HepG2 (cell line): ENCODE data around the gene LRRC3C. TPM values are rescaled to one million over a fixed set of nuclear protein-coding genes. Genes with fewer than 3 reads are reported as not detected.
"Not testable (repeated sequence)": the region's sequence is repeated elsewhere in the genome, so short reads cannot be mapped to it uniquely, and the experiment has no call there.

Source experiments
- GATAD1 ChIP-seq: IDR thresholded peaks from 2 replicates; pipeline ENCODE4 v1.6.1; 2016; ENCODE audit warnings: missing genetic modification reagents, missing compliant biosample characterization
- KAT8 ChIP-seq: IDR thresholded peaks from 2 replicates; pipeline ENCODE4 v1.6.1; 2016; ENCODE audit warnings: missing genetic modification reagents, missing compliant biosample characterization
- RARA ChIP-seq: IDR thresholded peaks from 2 replicates; pipeline ENCODE4 v1.6.1; 2016; ENCODE audit warnings: missing genetic modification reagents, missing compliant biosample characterization
- SIN3A ChIP-seq: IDR thresholded peaks from 2 replicates; pipeline ENCODE4 v1.6.1; 2011; ENCODE audit warnings: low read depth, mild to moderate bottlenecking, control low read depth, low read length, borderline replicate concordance
- SOX6 ChIP-seq, 2 experiments: fragments of 450-650 bp in 1 of 2; sonication (generic) in 1 of 2; formaldehyde crosslinking in 1 of 2; IDR thresholded peaks; 2 replicates each; pipeline versions ENCODE4 v1.4.0 to v1.6.1; 2017 to 2020; ENCODE audit warnings: antibody characterized with exemption in 1 of 2, mild to moderate bottlenecking in 1 of 2, missing genetic modification reagents in 1 of 2
- TARDBP ChIP-seq: sonication (generic); formaldehyde crosslinking; IDR thresholded peaks from 2 replicates; pipeline ENCODE4 v1.8.0; 2022; ENCODE audit warnings: mild to moderate bottlenecking, missing genetic modification reagents
- ZNF501 ChIP-seq: sonication (generic); formaldehyde crosslinking; IDR thresholded peaks from 2 replicates; pipeline ENCODE4 v1.5.1; 2020; ENCODE audit warnings: mild to moderate bottlenecking, moderate library complexity, missing genetic modification reagents
- ZNF556 ChIP-seq: sonication (generic); formaldehyde crosslinking; IDR thresholded peaks from 2 replicates; pipeline ENCODE4 v1.4.0; 2020; ENCODE audit warnings: mild to moderate bottlenecking, missing genetic modification reagents, borderline replicate concordance
- polyA plus RNA-seq, 8 experiments: library from polyadenylated mRNA; depleted of rRNA in 3 of 8; stranded (reverse) in 7 of 8; unstranded in 1 of 8; fragments of >200 nt; fragmentation: Illumina TruSeq in 4 of 8; extraction: Trizol in 4 of 8; gene quantifications; 2 replicates each; pipeline versions ENCODE4 v1.2.1 to v1.2.3, GENCODE V29; 2011 to 2016; ENCODE audit warnings: low read depth in 4 of 8, missing spikeins in 1 of 8, mixed read lengths in 1 of 8; ENCODE audit not compliant: insufficient read depth in 1 of 8
- total RNA-seq, 5 experiments: library from RNA; depleted of rRNA; stranded (reverse); fragments of >200 nt; fragmentation: Illumina TruSeq; extraction: Trizol; gene quantifications; 2 replicates each; pipeline ENCODE4 v1.2.3, GENCODE V29; 2016; ENCODE audit warnings: low read depth in 1 of 5
- TF ChIP-seq, protein P1 (sequence below): sonication (generic); formaldehyde crosslinking; IDR thresholded peaks from 2 replicates; pipeline ENCODE4 v1.8.0; 2022; ENCODE audit warnings: missing genetic modification reagents, mild to moderate bottlenecking, moderate library complexity, borderline replicate concordance
- TF ChIP-seq, protein P2 (sequence below), 2 experiments: sonication (generic) in 1 of 2; formaldehyde crosslinking in 1 of 2; IDR thresholded peaks; 2 replicates each; pipeline versions ENCODE4 v1.4.0 to v1.6.1; 2018 to 2020; ENCODE audit warnings: missing genetic modification reagents in 2 of 2, borderline replicate concordance in 1 of 2, low read depth in 1 of 2, mild to moderate bottlenecking in 1 of 2, missing biosample characterization in 1 of 2
- TF ChIP-seq, protein P3 (sequence below): sonication (generic); IDR thresholded peaks from 2 replicates; pipeline ENCODE4 v1.6.1; 2016; ENCODE audit warnings: low read depth, borderline replicate concordance
- TF ChIP-seq, protein P4 (sequence below): IDR thresholded peaks from 2 replicates; pipeline ENCODE4 v1.6.1; 2016; ENCODE audit warnings: low read depth

LRRC3C gene
- total and polyA plus RNA-seq, 2 of the 13 experiments (the other 11 are each of a cell fraction or from before 2014, with no cell fraction given) = 0.17 TPM; not detected in 1

DNA sequence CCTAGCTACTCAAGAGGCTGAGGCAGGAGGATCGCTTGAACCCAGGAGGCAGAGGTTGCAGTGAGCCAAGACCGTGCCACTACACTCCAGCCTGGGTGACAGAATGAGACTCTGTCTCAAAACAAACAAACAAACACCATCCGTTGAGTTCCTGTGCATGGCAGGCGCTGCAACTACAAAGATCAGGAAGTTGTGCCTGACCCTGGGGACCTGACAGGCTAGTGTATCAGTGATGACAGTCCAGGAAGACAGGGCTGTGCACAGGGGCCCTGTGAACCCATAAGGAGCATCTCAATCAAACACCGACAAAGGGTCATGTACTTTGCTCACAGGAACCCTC is 20.9 kb downstream of the LRRC3C start (continued):
- TF ChIP-seq, protein P1, sequence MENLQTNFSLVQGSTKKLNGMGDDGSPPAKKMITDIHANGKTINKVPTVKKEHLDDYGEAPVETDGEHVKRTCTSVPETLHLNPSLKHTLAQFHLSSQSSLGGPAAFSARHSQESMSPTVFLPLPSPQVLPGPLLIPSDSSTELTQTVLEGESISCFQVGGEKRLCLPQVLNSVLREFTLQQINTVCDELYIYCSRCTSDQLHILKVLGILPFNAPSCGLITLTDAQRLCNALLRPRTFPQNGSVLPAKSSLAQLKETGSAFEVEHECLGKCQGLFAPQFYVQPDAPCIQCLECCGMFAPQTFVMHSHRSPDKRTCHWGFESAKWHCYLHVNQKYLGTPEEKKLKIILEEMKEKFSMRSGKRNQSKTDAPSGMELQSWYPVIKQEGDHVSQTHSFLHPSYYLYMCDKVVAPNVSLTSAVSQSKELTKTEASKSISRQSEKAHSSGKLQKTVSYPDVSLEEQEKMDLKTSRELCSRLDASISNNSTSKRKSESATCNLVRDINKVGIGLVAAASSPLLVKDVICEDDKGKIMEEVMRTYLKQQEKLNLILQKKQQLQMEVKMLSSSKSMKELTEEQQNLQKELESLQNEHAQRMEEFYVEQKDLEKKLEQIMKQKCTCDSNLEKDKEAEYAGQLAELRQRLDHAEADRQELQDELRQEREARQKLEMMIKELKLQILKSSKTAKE (CRISPR knock-in tag) = 0 out of 2 replicates have a peak, but pooled peaks have one; percentile 55
- TF ChIP-seq, protein P2, sequence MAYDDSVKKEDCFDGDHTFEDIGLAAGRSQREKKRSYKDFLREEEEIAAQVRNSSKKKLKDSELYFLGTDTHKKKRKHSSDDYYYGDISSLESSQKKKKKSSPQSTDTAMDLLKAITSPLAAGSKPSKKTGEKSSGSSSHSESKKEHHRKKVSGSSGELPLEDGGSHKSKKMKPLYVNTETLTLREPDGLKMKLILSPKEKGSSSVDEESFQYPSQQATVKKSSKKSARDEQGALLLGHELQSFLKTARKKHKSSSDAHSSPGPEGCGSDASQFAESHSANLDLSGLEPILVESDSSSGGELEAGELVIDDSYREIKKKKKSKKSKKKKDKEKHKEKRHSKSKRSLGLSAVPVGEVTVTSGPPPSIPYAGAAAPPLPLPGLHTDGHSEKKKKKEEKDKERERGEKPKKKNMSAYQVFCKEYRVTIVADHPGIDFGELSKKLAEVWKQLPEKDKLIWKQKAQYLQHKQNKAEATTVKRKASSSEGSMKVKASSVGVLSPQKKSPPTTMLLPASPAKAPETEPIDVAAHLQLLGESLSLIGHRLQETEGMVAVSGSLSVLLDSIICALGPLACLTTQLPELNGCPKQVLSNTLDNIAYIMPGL (CRISPR knock-in tag; IDR thresholded peaks at IDR 0.05; ENCODE audit: borderline replicate concordance in 1 of 2, low read depth in 1 of 2) = peak in 1 of 2 experiments; percentile 65; a peak in 1 of 4 replicates
- TF ChIP-seq SIN3A = 0 out of 2 replicates have a peak, but pooled peaks have one; percentile 7
- 0 out of 2 replicates have a peak, but pooled peaks have one; percentile 27 for TF ChIP-seq KAT8
- not testable (repeated sequence) for TF ChIP-seq SOX6 (IDR thresholded peaks at IDR 0.05)
- peak; percentile 49; the same call in 1 of the 2 replicates for TF ChIP-seq SOX6 (CRISPR knock-in tag; IDR thresholded peaks at IDR 0.05)
- TF ChIP-seq ZNF556 (CRISPR knock-in tag) = 0 out of 2 replicates have a peak, but pooled peaks have one; percentile 61
- TF ChIP-seq GATAD1 (CRISPR knock-in tag) = 0 out of 2 replicates have a peak, but pooled peaks have one; percentile 51
- TF ChIP-seq, protein P3, sequence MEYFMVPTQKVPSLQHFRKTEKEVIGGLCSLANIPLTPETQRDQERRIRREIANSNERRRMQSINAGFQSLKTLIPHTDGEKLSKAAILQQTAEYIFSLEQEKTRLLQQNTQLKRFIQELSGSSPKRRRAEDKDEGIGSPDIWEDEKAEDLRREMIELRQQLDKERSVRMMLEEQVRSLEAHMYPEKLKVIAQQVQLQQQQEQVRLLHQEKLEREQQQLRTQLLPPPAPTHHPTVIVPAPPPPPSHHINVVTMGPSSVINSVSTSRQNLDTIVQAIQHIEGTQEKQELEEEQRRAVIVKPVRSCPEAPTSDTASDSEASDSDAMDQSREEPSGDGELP = peak; percentile 23; the same call in 1 of the 2 replicates
- peak; percentile 24; the same call in 1 of the 2 replicates for TF ChIP-seq TARDBP (CRISPR knock-in tag)
- TF ChIP-seq RARA (CRISPR knock-in tag) = peak; percentile 90
- TF ChIP-seq, protein P4, sequence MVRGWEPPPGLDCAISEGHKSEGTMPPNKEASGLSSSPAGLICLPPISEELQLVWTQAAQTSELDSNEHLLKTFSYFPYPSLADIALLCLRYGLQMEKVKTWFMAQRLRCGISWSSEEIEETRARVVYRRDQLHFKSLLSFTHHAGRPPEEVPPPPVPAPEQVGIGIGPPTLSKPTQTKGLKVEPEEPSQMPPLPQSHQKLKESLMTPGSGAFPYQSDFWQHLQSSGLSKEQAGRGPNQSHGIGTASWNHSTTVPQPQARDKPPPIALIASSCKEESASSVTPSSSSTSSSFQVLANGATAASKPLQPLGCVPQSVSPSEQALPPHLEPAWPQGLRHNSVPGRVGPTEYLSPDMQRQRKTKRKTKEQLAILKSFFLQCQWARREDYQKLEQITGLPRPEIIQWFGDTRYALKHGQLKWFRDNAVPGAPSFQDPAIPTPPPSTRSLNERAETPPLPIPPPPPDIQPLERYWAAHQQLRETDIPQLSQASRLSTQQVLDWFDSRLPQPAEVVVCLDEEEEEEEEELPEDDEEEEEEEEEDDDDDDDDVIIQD (CRISPR knock-in tag) = peak; percentile 31; the same call in 1 of the 2 replicates
- peak; percentile 39; the same call in 1 of the 2 replicates for TF ChIP-seq ZNF501 (CRISPR knock-in tag)
